Transverse colon (tissue), 4 donors: ENCODE data around the gene PRSS38. TPM values are rescaled to one million over a fixed set of nuclear protein-coding genes. Genes with fewer than 3 reads are reported as not detected.

Source experiments
- DNase-seq: peaks from one replicate; pipeline ENCODE4 v3.0.0-alpha.2; 2019
- H3K27ac ChIP-seq, 4 donors: fragments of 200-600 bp; sonication (generic); 2 replicates each; pipeline ENCODE4 v1.5.1; 2016 to 2018; ENCODE audit warnings: inconsistent platforms in 4 of 4
- H3K27me3 ChIP-seq: fragments of 200-600 bp; sonication (generic); 2 replicates; pipeline ENCODE4 v1.5.1; 2017; ENCODE audit warnings: inconsistent platforms
- H3K36me3 ChIP-seq, 4 donors: fragments of 200-600 bp; sonication (generic); 2 replicates each; pipeline ENCODE4 v1.5.1; 2017 to 2019; ENCODE audit warnings: inconsistent platforms in 4 of 4
- H3K4me1 ChIP-seq, 4 donors: fragments of 200-600 bp; sonication (generic); 2 replicates each; pipeline ENCODE4 v1.5.1; 2017 to 2020; ENCODE audit warnings: inconsistent platforms in 4 of 4
- H3K4me3 ChIP-seq, 4 donors: fragments of 200-600 bp; sonication (generic); 1 replicate in 1 of 4; 2 replicates in 3 of 4; pipeline versions ENCODE4 v1.5.1 to v1.6.1; 2017 to 2019; ENCODE audit warnings: inconsistent platforms in 4 of 4
- H3K9me3 ChIP-seq, 2 donors: fragments of 200-600 bp; sonication (generic); 2 replicates each; pipeline ENCODE4 v1.5.1; 2017 to 2019; ENCODE audit warnings: inconsistent platforms in 2 of 2
- EP300 ChIP-seq: sonication (generic); formaldehyde crosslinking; IDR thresholded peaks from one replicate; pipeline ENCODE4 v1.6.1; 2017; ENCODE audit warnings: antibody characterized with exemption, low read depth
- POLR2A ChIP-seq: fragments of 450-650 bp; IDR thresholded peaks from one replicate; pipeline ENCODE4 v1.6.1; 2016; ENCODE audit warnings: antibody characterized with exemption, mild to moderate bottlenecking, moderate library complexity
- POLR2AphosphoS5 ChIP-seq, 3 donors: sonication (generic); formaldehyde crosslinking; IDR thresholded peaks; one replicate each; pipeline ENCODE4 v1.6.1; 2016; ENCODE audit warnings: antibody characterized with exemption in 3 of 3
- WGBS, 2 donors: methylation state at CpG; one replicate each; pipeline ENCODE4 v1.1.5; 2018; ENCODE audit warnings: low coverage in 1 of 2; 5-methylcytosine and 5-hydroxymethylcytosine counted together
- in situ Hi-C, 4 donors: fragments of 200-750 bp; cut with MboI; loops; one replicate each; pipeline versions ENCODE4 v1.15.0 to v1.15.1; 2017; ENCODE audit warnings: low sequenced_read_pairs in 3 of 4, low pct_ligation_motif_present in 1 of 4, low pct_unique_long_range_greater_than_20kb in 1 of 4
- intact Hi-C: fragments of 100-400 bp; cut with DNase I; formaldehyde crosslinking; loops from one replicate; pipeline ENCODE4 v1.15.1; 2023; ENCODE audit warnings: low total_unique reads
- total RNA-seq, 4 donors: library from RNA; depleted of rRNA; stranded (reverse); fragments of >200 nt; gene quantifications; one replicate each; pipeline ENCODE4 v1.1.0, GENCODE V29; 2016
- TF ChIP-seq, protein P1 (sequence below), 5 experiments: fragments of 200-600 bp in 3 of 5; fragments of 450-650 bp in 2 of 5; sonication (generic) in 3 of 5; IDR thresholded peaks; 1 replicate in 2 of 5; 2 replicates in 3 of 5; pipeline ENCODE4 v1.5.1; 2016 to 2017; ENCODE audit warnings: antibody characterized with exemption in 5 of 5, inconsistent platforms in 3 of 5, mild to moderate bottlenecking in 2 of 5, moderate library complexity in 1 of 5

Gene PRSS38
- total RNA-seq, 4 donors from 2014 or later, result not detected

GRCh38 chr1:227824204-227824603, 8.7 kb downstream of the PRSS38 start:
- Histone ChIP-seq H3K4me1 (no peaks in the 10 kb centered on the region), H3K27me3 (no peaks in the 10 kb centered on the region), H3K36me3 (no peaks in the 10 kb centered on the region), H3K4me3 (no peak overlapping the region), H3K9me3 (no peaks in the 10 kb centered on the region), H3K27ac (no peak overlapping the region)
- no peak for DNase-seq
- intact Hi-C loops (no loop called here), in situ Hi-C loops (no loop called here)
- WGBS, 2 donors, result 40 to 46% methylated on average over 1 to 2 of the region's 2 CpGs
- TF ChIP-seq EP300 (no peak), POLR2A (no peak), POLR2AphosphoS5 (IDR thresholded peaks at IDR 0.05) (no peak)
- TF ChIP-seq, protein P1, sequence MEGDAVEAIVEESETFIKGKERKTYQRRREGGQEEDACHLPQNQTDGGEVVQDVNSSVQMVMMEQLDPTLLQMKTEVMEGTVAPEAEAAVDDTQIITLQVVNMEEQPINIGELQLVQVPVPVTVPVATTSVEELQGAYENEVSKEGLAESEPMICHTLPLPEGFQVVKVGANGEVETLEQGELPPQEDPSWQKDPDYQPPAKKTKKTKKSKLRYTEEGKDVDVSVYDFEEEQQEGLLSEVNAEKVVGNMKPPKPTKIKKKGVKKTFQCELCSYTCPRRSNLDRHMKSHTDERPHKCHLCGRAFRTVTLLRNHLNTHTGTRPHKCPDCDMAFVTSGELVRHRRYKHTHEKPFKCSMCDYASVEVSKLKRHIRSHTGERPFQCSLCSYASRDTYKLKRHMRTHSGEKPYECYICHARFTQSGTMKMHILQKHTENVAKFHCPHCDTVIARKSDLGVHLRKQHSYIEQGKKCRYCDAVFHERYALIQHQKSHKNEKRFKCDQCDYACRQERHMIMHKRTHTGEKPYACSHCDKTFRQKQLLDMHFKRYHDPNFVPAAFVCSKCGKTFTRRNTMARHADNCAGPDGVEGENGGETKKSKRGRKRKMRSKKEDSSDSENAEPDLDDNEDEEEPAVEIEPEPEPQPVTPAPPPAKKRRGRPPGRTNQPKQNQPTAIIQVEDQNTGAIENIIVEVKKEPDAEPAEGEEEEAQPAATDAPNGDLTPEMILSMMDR (IDR thresholded peaks at IDR 0.05), result no peak

DNA sequence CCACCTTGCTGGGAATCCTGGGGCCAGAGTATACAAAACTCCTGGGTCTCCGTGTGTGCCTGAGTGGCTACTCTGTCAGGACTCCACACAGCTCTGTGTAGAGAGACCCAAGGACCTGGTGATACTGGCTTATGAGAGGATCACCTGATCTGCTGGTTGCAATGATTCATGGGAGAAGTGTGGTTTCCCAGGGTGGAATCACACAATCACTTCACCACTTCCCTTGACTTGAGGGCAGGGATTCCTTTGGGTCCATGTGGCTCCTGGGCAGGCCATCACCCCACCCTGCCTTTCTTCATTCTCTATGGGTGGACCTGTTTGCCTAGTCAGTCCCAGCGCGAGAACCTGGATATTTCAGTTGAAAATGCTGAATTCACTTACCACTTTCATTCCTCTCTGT, 13.3 kb downstream of the PRSS38 start:
- no peak overlapping the region for H3K4me3 ChIP-seq
- TF ChIP-seq POLR2AphosphoS5 (IDR thresholded peaks at IDR 0.05), result no peak
- TF ChIP-seq EP300, result no peak
- TF ChIP-seq POLR2A, result no peak
- TF ChIP-seq, protein P1 (IDR thresholded peaks at IDR 0.05), result no peak
- WGBS, 2 donors, result 88% methylated on average over 3 of the region's 3 CpGs; no CpG with 5 or more reads in 1 of the 2 donors
- no peaks in the 10 kb centered on the region for H3K4me1 ChIP-seq
- in situ Hi-C loops (no loop called here), intact Hi-C loops (no loop called here)
- H3K9me3 ChIP-seq, result no peaks in the 10 kb centered on the region
- no peaks in the 10 kb centered on the region for H3K36me3 ChIP-seq
- no peaks in the 10 kb centered on the region for H3K27me3 ChIP-seq
- no peak for DNase-seq
- no peak overlapping the region for H3K27ac ChIP-seq

- Histone ChIP-seq H3K27ac (no peak overlapping the region), H3K36me3 (no peaks in the 10 kb centered on the region), H3K9me3 (no peaks in the 10 kb centered on the region), H3K27me3 (no peaks in the 10 kb centered on the region), H3K4me1 (no peaks in the 10 kb centered on the region), H3K4me3 (no peak overlapping the region)
- DNase-seq, result no peak
- TF ChIP-seq POLR2AphosphoS5 (IDR thresholded peaks at IDR 0.05) (no peak), EP300 (no peak), POLR2A (no peak)
- TF ChIP-seq, protein P1 (IDR thresholded peaks at IDR 0.05), result no peak
- WGBS, 2 donors, result 73 to 82% methylated on average over 3 to 7 of the region's 7 CpGs
- in situ Hi-C loops (no loop called here), intact Hi-C loops (no loop called here)
These were observed 22.7 kb downstream of the PRSS38 start for GRCh38 chr1:227838181-227838580.

GRCh38 chr1:227841096-227841495, 25.6 kb downstream of the PRSS38 start:
- no peak for DNase-seq
- intact Hi-C loops (no loop called here), in situ Hi-C loops (no loop called here)
- no peak overlapping the region for H3K4me3 ChIP-seq
- 82 to 87% methylated on average over 3 to 9 of the region's 9 CpGs for WGBS, 2 donors
- no peaks in the 10 kb centered on the region for H3K27me3 ChIP-seq
- no peak overlapping the region for H3K27ac ChIP-seq
- H3K9me3 ChIP-seq, result no peaks in the 10 kb centered on the region
- H3K4me1 ChIP-seq, result no peaks in the 10 kb centered on the region
- TF ChIP-seq EP300, result no peak
- TF ChIP-seq, protein P1 (IDR thresholded peaks at IDR 0.05), result no peak
- TF ChIP-seq POLR2A, result no peak
- no peak for TF ChIP-seq POLR2AphosphoS5 (IDR thresholded peaks at IDR 0.05)
- no peaks in the 10 kb centered on the region for H3K36me3 ChIP-seq
